GM10847 (cell line): ENCODE data around the gene KLF2.

Experiments
- POLR2A ChIP-seq: IDR thresholded peaks from 2 replicates; pipeline ENCODE4 v1.6.1; 2011; ENCODE audit not compliant: insufficient read length; ENCODE audit errors: extremely low read depth

Gene KLF2

DNA sequence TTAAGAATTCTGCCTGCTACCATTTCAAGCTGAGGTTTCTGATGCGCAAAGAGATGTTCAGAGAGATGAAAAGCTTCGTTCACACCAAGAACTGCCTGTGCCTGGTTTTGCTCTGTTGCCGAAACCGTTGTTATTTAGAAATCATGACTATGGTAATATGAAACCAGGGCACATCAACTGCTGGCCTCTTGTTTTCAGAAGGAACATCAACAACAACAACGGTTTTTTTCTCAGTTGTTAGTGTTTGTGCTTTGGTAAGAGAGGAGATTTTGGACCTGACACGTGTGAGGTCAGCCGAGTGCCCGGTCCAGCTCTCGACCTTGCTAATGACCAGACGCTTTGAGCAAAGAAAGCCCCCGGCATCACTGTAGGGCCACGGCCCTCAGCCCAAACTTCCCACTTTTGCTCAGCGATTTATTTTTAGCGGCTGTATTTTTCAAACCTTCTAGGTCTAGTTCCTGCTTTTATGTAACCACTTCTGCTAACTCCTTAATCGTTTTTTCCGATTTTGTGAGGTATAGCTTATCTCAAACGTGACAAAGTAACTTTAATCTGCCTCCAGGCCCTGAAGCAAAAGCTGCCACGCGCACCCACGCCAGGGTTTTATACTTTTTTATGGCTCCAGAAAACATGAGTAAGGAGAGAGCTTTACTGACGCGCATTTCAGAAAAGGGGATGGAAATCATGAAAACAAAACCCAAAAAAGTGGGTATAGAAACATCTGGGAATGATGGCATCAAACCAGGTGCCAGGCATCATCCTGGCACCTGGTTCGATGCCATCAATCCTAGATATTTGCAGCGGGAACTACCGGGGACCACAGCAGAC is 42.0 kb downstream of the KLF2 start:
- no peak for TF ChIP-seq POLR2A

DNA sequence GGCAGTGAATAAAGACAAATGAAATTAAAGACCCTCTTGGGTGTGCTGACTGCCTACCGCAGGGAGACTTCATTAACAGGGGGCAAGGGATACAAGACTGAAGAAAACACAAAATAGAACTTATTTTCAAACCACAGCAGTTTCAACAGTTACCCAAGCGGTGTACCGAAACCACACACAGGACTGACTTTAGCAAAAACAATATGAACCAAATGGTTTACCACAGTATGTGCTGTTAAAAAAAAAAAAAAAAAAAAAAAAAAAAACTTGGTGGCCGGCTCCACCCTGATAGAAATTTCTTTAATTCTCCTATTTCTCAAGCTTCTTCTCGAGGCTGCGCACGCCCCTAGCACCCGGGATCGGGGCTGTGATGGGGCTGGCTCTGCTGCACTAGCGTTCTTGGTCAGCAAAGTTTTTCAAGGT is 42.6 kb downstream of the KLF2 start:
- TF ChIP-seq POLR2A = no peak

DNA sequence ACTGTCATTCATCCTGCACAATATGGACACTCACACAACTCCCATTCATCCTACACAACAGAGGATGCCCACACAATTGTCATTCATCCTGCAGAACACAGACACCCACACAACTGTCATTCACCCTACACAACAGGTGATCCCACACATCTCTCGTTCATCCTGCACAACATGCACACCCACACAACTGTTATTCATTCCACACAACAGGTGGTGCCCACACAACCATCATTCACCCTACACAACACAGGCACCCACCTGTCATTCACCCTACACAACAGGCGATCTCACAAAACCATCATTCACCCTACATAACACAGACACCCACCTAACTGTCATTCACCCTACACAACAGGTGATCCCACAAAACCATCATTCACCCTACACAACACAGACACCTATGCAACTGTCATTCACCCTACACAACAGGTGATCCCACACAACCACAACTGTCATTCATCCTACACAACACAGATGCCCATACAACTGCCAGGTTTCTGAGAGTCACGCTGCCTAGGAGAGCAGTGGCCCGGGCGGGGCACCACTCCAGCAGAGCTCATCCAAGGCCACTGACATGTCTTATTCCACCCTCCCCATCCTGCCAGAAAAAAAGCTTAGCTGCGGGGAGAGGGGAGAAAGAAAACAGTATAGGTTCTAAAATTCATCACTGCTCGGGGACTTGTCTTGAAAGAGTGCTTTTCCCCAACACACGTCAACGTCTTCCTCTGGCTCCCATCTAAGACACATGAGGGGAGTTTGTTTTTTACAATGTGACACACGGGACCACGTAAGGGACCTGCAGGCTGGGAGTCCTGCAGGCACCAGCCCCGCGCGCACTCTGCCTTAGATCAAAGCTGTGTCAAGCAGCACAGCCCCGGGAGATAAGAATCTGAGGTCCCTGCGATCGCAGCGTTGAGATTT is 44.0 kb downstream of the KLF2 start:
- no peak for TF ChIP-seq POLR2A

DNA sequence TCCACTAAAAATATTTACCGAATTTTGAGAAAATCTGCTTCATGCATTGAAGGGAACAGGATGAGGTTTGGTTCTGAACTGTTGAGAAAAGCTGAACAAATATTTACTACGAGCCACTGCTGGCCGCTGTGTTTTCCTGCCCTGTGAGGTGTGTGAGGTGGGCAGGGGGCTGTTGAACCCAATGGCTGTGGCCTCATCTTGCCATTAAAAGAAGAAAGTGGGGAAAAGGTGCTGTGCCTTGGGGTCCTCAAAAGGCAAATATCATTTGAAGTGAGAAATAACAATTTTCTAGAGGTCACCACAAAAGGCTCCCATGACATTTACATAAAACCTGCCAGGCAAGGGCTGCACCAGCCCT is 44.7 kb downstream of the KLF2 start:
- TF ChIP-seq POLR2A = no peak

DNA sequence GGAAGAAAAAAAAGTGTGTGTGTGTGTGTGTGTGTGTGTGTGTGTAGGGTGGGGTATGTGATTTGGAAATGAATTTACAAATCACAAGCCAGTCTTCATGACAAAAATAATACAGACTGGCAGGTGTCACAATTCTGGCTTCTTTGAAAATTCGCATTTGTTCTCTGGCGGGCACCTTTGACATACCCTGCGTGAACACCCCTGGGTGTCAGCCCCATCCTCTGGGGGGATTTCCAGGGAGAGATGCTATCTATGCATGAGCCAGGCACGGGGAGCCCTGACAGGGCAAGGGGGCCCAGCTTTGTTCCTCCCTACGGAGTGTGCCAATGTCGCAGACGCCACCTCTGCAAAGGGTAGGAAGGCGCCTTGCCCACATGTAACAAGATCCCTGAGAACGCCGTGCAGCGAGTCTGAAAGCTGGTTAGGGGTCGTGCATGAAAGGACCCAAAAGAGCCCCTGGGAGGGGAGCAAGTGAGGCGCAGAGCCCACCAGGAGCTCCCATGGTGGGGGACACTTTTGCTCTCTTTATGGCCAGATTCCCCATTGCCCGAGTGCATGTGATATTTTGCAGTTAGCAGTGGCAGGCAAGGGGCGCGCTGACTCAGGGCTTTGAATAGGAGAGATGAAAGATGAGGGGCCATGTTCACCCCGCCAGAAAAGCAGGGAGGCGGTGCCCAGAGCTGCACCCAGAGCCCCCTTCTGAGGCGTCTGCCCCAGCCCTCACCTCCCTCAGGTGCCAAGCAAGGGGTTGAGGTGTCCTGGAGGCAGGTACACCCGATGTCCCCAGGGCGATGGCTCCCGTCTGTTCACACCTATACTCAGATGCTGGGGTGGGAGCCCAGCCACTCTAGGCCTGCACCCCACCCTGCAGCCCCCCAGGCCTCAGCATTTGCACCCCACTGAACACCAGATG is 45.3 kb downstream of the KLF2 start:
- no peak for TF ChIP-seq POLR2A

DNA sequence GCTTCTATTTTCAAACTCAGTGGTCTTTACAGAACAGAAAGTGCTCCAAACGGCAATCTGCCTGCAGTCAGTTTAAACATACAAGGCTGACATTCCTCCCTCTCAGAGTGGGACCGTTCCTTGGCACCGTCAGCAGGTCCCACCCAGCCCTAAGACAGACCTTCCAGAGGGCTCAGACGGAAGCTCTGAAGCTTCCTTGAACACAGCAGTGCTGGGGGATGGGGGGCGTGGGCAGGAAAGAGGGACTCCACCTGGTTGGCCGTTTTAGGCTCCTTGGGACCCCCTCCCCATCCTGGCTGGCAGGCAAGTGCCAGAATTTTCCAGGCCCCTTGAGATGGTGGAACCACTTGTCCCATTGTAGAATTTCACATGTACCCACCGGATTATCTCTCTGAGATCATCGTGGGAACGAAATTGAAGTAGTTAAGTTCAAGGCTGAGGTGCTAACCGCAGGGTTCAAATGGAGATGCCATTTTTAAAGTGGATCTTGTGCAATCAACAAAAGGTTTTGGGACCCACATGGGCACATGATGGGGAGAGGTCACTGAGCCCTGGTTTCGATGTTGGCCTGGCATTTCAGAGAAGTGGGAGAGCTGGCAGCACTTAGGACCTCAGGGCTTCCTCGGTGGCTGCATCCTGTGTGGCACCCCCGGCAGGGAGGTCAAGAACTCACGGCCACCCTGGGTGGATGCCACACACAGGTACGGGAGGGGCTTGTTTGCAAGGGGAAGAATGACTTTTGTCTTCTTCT is 46.2 kb downstream of the KLF2 start:
- no peak for TF ChIP-seq POLR2A

DNA sequence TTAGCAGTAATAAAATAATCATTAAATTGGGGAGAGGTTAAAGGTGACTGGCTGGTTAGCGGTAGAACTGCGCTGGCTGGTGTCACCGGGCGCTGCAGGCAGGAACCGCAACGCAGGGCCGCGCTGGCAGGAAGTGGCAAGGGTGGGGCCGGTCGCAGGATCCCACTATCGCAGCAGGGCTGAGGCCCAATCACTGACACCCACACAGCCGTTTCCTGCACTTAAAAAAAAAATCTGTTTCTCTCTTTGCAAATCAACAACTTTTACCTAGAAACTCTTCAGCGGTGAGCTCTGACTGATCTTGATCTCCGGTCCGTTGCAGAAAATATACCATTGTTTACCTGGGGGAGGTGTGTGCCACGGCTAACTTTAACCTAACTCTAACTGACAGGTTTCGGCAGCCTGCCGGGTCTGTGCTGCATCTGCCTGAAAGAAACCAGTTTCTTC is 46.9 kb downstream of the KLF2 start:
- no peak for TF ChIP-seq POLR2A

DNA sequence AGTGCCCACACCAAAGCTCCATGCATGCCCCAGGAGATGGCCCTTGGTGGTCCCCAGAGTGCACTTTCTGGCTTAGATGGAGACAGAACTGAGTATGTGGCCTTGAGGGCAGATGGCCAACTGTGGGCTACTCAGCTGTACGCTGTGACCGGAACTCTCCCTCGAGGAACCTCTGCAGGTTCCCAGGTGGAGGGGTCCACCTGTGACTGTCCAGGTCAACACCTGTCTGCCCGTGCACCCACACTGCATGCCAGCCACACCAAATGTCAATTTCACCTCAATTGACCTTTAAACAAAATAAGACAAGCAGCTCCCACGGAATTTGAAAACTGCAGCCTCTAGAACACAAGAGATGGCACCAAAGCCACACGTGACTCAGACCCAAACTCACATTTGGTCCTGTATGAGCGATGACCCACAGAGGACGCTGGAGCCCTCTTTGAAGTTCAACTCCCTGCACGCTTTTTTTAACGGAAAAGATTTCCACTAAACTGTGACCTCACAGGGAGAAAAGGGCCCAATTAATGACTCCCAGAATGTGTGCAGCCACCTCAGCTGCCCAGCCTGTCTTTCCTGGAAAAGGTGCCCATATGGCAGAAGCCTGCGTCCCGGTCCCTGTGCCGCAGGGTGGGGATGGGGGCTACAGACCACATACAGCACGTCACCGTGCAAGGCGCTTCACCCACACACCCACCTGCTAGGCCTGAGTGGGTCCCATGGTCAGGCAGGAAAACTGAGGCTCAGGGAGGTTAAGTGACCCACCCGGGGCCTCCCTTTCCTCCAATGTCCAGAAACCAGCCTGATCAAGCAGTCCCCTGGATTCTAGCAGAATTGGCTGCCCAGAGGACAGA is 47.7 kb downstream of the KLF2 start:
- no peak for TF ChIP-seq POLR2A

DNA sequence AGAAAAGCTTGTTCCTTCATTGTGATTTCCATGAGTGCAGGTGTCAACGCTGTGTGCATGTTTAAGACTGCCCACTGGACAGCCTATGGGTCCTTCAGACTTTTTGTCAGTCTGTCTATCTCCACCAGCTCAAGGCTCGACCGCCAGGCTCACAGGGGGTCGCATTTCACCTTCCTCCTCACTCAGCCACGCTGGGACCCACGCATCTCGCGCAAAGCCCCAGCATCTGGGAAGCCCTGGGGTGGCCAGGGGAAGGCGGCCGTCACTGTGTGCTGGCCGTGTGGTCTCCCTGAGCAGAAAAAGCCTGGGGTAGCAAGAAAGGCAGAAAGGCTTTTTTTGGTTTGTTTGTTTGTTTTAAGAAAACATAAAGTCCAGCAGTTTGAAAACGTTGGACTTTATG is 48.5 kb downstream of the KLF2 start:
- TF ChIP-seq POLR2A = no peak

DNA sequence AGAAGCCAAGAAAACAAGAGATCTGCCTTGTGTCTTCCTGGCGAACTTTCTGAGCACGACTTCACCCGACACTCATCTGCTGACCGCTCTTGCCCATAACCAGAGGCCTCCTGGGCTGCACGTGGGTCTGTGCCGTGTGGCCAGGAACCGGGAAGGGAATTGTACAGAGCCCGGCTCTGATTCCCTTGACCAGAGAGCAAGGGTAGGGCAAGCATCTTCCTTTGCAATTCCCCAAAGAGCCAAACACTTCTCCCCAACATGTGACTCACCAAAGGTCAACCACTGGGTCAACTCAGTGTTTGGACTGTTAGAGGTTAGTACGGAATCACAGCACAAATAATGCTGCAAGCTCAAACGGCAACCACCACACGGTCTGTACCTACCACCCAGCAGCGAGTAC is 48.9 kb downstream of the KLF2 start:
- no peak for TF ChIP-seq POLR2A

DNA sequence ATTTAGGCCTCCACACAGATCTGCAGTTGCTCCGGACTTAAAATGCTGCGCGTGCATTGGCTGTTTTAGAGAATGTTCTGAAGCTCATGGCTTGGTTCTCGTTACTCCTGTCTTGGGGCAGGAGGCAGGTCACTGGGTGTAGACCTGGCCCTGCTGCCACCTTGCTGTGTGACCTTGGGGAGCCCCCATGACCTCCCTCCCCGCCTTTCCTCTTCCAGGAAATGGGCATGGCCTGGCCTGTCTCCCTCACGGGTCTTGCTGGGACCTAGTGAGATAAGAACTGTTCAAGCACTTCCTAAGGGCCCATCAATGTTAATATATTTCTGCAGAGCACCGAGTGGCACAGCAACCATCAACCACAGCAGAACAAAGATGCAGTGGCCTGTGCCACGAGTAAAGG is 49.4 kb downstream of the KLF2 start:
- TF ChIP-seq POLR2A = no peak

DNA sequence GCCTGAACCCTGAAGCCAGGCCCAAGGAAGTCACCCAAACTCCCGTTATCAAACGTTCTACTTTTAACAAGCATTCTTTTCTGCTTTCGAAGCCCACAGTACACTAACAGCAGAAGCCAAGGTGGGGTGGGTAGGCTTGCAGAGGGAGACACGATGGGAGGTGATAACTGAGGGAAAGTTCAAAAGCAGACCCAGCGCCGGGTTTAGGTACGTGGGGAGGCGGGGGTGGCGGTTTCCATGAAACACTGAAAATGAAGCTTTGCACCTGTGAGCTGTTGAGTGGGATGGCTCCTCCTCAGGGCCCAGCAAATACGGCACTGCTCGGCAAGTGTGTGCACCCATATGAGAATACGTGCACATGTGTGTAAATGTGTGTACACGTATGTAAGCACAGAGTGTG is 49.8 kb downstream of the KLF2 start:
- TF ChIP-seq POLR2A = no peak

DNA sequence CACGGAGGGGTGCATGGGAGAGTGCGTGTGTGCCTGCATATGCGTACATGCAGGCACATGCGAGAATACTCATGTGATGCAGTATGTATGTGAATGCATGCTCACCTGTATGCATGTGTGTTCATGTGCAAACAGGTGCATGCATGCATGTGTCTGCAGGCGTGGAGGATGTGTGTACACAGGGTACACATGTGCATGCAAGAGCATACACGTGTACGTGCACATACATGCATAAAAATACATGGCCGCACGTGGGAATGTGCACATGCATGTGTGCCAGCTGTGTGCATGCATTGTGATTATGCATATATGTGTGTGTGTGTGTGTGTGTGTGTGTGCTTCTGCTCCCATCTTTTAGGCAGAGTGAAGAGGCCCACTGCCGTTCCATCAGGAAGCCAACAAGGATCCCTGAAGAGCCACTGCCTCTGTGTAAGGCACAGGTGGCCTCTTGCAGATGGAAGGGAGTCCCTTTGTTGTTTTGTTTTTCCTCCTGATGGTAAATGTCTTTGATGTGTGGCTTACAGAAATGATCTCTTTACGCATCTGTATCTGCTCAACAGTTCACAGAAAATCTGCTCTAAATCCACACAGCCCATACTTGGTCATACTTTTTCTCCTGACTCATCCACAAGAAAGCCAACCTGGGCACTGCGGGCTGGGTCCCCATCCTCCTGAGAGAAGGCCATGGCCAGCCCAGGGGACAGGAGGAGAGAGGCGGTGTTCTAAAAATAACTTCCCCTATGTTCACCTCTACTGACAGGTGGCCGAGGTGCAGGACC is 50.7 kb downstream of the KLF2 start:
- TF ChIP-seq POLR2A = no peak
